GM21717 (cell line): ENCODE results near the gene C1orf35.

Source experiments
- ATAC-seq: cut with Tn5 transposase; IDR thresholded peaks from one replicate; pipeline ENCODE4 v1.9.1; 2021; ENCODE audit warnings: mild to moderate bottlenecking, moderate library complexity; ENCODE audit not compliant: unreplicated experiment

The C1orf35 gene

DNA sequence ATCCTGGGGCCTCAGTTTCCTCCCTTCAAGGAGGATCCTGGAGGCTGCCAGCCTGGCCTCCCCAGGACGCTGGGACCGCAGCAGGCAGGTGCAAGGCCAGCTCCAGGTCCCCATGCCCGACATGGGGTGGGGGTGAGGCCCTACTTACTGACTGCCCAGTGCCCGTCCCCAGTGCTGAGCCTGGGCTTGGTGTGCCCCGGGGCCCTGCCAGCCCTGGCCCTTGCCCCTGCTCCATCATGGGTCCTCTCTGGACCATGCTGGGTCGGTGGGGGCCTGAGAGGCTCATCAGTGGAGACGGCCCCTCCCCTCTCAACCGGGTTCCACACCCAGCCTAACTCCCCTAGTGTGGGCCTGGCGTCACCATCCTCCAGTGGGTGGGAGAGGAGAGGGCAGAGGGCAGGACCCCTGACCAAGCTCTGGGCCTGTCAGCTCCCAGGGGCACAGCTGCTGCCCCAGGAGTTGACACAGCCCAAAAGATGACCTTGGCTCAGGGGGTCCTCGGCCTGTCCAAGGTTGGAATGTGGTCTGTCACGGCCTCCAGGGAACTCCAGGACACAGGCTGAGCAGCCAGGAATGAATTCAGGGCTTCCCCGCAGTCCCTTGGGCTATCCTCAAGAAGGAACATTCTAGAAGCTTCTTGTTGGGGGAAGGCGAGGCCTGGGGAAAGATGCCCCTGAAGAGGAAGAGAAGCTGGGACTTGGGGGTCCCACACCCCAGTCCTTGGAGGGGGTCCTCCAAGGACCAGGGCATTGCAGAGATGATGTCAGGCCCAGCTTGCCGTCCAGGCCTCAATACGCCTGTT is 38.2 kb downstream of the C1orf35 start:
- ATAC-seq: no peak

DNA sequence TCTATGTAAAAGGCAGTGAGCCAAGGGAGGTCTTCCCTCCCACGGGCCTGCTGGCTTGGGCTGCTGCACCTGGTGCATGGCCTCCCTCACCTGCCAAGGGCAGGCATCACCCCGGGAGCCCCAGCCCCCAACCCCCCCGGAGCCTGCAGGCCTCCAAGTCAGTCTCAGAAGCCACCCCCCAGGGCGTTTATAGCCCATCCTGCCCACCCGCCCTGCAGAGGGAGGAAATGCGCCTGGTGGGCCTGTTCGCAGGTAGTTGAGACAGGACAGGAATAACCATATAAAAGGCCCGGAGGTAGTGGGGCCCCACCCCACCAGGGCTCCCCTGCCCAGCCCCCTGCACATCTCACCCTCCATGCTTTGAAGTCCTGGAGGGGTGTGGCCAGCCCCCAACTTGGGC is 38.8 kb downstream of the C1orf35 start:
- ATAC-seq: no peak

DNA sequence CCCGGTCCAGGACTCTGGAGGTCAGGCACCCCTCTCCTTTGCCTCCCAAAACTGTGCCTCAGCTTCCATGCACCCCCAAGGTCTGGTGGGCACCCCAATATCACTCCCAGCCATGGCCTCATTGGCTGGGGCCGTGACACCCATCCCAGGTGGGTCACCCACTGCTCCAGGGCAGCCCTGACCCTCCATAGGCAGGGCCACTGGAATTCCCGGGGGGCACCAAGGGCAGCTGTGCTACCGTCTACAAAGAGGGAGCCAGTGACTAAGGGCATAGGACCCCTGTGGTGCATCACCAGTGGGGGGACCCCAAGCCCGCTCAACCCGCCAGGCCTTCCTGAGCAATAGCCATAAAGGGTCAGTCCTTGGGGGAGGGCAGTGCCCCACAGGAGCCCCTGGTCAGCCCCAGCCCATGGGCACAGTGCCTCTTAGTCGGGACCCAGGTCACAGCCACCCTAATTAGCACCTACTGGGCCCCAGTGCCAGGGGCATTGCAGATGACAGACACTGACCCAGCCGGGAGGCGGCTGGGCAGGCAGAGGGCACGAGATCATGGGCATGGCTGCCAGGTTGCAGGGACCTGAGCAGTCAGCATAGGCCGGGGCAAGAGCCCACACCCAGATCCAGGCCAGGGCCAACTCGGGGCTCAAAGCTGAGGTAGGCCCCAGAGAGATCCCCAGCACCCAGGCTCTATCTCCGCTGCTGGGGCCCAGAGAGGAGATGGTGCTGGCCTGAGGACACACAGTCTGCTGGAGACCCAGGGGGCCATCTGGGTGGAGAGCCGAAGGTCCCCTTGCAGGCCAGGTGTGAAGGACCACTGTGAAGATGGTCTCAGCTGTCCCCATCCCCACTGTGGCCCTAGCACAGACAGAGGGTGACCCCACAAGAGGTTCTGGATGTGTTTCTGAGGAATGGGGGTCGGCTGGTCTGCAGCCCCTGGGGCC is 39.6 kb downstream of the C1orf35 start:
- no peak for ATAC-seq

DNA sequence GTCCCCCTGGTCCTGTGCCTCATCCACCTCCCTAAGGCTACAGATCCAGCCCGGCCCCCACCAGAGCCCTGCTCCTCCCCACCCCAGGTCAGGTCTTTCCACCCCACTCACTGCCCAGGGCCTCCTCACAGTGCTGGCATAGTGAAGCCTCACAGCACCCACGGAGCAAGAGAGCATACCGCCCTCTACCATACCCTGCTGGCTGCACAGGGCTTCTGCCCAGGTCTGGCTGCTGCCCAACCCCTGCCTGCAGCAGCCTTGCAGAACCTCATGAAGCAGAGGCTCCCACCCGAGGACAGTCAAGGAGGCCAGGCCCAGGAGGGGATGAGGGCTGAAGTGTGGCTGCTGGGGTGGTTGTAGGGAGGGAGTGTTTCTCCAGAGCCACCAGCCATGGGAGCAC is 40.3 kb downstream of the C1orf35 start:
- ATAC-seq: no peak

DNA sequence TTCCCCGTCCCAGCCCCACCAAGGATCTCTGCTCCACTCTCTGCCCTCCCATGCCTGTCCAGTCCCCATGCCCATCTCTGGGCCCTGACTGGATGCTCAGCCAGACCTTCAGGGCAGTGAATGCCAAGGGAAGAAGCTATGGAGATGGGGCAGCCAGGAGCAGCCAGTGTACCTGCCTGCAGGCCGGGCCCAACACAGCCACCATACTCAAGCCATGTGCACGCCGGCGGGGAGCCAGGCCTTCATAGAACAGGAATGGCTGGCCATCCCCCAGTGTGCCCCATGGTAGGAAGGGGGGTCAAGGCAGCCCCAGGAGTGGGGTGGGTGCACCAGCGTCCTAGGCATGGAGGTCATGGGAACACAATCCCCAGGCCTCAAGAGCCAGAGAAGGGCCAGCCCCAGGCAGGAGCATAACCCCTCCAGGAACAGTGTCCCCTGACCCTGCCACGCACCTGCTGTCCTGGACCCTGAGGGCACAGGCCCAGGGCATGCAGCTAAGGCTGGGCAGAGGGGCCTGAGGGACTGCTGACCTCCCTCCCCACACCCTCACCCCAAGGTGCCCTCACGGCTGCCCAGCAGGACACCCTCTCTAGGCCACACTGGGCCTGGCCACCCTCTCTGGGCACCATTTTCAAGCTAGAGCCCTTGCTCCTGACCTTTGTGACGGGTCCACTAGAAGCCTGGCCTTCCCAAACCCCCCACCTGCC is 40.9 kb downstream of the C1orf35 start:
- no peak for ATAC-seq

DNA sequence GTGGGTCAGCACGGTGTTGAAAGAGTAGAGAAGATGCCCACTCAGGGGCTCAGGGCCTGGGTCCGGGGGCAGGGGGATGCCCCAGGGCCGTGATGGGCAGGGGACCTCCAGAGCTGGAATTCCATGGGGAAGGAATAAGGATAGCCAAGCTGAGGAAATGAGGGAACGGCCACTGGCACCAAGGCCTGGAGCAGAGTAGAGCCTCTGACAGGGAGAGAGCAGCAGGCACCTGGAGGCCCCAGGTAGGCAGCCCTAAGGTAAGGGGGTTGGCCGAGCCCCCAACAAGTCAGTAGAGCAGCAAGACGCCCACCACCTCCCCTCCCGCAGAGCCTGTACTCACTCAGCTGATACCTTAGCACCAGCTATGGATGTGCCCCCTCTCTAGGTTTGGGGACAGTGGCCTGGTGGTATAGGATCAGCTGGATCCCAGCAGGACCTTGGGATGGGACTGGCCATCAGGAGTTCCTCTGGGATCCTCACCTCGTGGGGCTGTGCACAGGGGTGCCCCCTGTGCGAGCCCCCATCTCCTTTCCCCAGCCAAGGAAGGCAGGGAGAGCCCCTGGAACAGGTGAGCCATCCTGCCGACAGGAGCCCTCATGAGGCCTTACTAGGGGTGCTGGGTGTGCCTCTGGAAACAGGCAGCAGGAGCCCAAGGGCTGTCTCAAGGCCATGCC is 41.6 kb downstream of the C1orf35 start:
- no peak for ATAC-seq

DNA sequence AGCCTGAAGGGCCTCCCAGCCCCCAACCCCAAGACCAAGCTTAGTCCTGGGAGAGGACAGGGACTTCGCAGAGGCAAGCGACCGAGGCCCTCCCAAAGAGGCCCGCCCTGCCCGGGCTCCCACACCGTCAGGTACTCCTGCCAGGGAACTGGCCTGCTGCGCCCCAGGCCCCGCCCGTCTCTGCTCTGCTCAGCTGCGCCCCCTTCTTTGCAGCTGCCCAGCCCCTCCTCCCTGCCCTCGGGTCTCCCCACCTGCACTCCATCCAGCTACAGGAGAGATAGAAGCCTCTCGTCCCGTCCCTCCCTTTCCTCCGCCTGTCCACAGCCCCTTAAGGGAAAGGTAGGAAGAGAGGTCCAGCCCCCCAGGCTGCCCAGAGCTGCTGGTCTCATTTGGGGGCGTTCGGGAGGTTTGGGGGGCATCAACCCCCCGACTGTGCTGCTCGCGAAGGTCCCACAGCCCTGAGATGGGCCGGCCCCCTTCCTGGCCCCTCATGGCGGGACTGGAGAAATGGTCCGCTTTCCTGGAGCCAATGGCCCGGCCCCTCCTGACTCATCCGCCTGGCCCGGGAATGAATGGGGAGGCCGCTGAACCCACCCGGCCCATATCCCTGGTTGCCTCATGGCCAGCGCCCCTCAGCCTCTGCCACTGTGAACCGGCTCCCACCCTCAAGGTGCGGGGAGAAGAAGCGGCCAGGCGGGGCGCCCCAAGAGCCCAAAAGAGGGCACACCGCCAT is 42.5 kb downstream of the C1orf35 start:
- no peak for ATAC-seq

DNA sequence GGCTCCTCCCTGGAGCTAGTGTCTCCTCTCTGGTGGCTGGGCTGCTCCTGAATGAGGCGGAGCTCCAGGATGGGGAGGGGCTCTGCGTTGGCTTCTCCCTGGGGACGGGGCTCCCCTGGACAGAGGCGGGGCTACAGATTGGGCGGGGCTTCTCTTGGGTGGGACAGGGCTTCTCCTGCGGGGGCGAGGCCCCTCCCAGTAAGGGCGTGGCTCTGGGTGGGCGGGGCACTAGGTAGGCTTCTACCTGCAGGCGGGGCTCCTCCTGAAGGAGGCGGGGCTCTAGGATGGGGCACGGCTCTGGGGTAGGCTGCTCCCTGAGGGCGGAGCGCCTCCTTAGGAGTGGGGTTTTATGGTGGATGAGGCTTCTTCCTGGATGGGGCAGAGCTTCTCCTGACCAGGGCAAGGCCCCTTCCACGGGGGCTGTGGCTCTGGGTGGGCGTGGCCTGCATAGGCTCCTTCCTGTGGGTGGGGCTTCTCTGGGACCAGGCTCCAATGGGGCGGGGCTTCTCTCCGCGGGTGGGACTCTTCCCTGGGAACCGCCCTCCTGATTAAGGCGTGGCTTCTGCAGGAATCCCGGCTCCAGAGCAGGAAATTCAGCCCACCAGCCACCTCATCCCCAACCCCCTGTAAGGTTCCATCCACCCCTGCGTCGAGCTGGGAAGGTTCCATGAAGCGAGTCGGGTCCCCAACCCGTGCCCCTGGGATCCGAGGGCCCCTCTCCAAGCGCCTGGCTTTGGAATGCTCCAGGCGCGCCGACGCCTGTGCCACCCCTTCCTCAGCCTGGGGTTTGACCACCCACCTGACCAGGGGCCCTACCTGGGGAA is 43.3 kb downstream of the C1orf35 start:
- no peak for ATAC-seq

DNA sequence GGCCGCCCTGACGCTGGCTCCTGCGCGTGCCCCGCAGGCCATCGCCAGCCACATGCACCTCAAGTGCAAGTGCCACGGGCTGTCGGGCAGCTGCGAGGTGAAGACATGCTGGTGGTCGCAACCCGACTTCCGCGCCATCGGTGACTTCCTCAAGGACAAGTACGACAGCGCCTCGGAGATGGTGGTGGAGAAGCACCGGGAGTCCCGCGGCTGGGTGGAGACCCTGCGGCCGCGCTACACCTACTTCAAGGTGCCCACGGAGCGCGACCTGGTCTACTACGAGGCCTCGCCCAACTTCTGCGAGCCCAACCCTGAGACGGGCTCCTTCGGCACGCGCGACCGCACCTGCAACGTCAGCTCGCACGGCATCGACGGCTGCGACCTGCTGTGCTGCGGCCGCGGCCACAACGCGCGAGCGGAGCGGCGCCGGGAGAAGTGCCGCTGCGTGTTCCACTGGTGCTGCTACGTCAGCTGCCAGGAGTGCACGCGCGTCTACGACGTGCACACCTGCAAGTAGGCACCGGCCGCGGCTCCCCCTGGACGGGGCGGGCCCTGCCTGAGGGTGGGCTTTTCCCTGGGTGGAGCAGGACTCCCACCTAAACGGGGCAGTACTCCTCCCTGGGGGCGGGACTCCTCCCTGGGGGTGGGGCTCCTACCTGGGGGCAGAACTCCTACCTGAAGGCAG is 44.0 kb downstream of the C1orf35 start:
- no peak for ATAC-seq

DNA sequence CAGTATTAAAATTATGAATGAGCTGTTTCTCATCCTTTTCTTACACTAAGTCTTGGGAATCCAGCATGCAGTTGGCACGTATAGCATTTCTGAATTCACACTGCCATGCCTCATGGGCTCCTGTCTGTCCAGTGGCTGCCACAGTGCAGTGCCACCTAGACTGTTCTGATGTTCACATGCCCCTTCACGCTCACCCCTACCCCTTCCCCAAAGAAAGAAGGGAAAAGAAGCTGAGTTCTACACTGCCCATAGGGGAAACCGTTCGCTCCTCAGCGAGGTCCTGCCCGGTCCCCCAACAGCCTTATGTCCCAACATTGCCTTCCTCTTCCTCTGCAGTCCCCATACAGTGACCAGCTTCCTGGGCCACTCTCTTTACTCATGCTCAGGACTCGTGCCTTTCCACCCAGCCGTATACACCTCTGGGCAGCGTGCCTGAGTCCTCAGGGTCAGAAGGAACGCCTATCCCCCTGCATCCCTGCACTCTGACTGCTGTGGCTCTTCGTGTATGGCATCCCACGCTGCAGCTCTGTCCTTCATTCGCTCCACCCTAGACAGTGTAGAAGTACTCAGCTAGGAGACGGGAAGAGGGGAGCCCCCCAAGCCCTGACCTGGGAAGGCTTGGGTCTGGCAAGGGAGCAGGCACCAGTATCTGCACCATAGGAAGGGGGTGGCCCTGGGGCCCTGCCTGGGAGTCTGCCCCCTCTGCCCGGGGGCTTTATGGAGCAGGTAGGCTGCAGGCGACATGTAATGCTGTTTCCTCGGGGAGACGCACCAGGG is 44.8 kb downstream of the C1orf35 start:
- ATAC-seq: no peak
